GM04504 (cell line): Measurements from ENCODE around the gene PREB.

Experiments
- DNase-seq: peaks from one replicate; pipeline ENCODE4 v3.0.0-alpha.2; 2012; ENCODE audit warnings: low read depth

The PREB gene

DNA sequence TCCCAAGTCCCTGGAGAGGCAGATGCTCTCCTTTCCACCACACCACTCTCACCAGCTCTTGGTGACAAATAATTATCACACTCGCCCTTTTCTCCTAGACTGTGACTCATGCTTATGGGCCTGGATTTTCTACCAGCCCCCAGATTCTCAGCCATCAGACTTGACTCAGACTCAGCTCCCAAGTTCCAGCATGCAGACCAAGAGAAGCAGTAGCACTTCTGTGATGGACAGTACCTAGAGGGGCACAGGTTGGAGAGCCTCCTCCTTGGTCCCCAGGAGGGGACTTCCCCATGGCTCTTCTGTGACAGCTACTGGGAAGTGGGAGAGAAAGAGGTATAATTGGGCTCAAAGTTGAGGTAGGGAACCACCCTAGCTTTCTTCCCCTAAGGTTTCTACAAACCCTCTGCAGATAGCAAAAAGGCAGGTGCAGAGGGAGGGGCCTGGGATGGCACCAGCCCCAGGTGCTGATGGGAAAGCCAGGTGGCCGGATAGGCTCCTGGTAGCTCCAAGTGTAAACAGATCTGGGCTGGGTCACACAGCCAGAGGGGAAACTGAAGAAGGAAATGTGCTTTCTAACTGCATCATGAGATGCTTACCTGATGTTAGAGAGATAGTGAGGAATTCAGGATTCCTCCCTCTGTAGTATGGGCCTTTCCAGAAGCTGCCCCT, 18.5 kb upstream of the PREB start:
- no peak for DNase-seq

- DNase-seq = no peak
Measured at GRCh38 chr2:27152102-27152795, 17.8 kb upstream of the PREB start.

DNA sequence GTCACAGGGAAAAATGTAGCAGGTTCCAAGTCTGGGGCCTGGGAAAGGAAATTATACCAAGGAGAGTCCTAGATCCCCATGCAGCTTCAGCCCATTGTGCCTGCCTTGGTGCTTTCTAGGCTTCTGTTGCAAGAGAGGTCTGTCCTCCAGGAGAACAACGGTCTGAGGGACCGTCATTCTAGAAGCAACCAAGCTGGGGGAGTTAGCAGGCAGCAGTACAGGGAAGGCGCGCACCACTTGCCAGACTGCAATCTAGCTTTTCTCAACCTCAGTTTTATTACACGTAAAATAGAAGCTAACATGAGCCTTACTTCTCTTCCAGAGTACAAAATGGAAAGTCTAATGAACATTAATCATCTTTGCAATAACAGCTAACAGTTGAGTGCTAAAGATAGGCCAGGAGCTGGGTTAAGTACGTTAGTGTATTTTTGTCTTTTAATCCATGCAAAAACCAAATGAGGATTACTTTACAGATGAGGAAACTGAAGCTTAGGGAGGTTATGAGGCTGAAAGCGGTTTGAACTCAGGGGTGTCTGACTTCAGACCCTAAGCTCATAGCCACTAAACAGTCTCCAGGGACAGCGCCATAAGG, 16.3 kb upstream of the PREB start:
- no peak for DNase-seq

DNA sequence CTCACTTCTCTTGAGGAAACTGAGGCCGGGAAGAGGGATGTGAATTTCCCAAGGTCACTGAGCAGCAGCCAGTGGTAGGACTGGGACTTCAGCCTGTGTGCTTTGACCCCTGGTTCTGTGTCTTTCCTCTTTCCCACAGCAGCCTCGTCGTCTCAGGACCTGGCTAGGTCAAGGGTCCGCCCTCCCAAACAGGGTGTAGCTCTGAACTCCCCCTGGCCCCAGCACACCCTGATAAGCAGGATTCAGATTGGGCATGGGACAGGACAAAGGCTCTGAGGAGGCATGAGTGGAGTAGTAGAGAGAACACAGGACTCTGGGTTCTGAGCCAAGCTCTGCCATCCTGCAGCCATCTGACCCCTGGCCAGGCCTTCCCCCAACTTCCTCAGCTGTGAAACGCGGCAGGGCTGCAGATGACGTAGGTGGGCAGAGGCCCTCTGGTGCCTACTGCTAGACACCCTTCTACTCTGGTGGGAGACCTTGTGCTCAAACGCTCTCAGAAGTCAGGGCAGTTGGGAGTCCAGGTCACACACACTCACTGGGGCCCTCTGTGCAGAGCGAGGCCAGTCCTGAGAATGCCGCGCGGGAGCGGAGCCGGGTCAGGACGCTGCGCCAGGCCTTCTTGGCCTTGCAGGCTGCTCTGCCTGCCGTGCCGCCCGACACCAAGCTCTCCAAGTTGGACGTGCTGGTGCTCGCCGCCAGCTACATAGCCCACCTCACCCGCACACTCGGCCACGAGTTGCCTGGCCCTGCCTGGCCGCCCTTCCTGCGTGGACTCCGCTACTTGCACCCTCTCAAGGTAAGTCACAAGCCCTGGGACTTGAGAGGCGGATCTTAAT, 15.4 kb upstream of the PREB start:
- no peak for DNase-seq

- no peak for DNase-seq
Measured at GRCh38 chr2:27148801-27149439, 14.5 kb upstream of the PREB start, which contains the start of gene TCF23. TCF23 (plus strand) TSS chr2:27149004; CDS start chr2:27149134, 130 bp downstream.

DNA sequence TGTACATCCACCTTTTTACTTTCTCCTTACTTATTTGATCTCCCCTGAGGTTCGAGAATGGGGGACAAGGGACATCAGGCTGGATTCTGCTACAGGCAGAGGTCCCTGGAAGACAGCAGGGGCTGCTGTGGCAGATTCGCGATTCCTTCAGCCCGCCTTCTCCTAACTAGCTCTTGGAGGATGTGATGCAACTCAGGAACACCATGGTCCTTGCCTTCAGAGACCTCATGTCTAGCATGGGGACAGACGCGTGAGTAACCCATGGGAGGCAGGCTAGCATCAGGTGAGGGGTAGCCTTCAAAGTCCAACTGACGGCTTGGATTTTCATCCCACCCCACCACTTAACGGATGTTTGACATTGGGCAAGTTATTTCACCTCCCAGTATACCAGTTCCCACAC, 13.5 kb upstream of the PREB start:
- no peak for DNase-seq

DNA sequence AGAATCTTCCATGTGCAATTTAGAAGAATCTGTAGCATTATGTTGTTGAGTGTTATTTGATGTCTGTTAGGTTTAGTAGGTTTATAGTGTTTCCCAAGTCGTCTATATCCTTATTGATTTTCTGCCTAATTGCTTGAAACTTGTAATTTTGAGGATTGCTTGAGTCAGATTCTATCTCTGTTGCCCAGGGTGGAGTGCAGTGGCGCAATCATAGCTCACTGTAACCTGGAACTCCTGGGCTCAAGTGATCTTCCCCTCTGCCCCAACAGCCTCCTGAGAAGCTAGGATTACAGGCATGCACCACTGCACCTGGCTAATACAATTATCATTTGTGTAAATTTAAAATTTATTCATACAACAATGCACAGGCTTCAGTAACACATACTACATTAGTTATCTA, 11.2 kb upstream of the PREB start:
- DNase-seq = no peak

GRCh38 chr2:27143285-27143684, 8.8 kb upstream of the PREB start:
- DNase-seq = no peak

GRCh38 chr2:27139310-27139709, 4.9 kb upstream of the PREB start, which contains the start of gene PRR30:
PRR30 (minus strand) TSS chr2:27139410; CDS start chr2:27138329, 1,081 bp downstream.
- DNase-seq = no peak

DNA sequence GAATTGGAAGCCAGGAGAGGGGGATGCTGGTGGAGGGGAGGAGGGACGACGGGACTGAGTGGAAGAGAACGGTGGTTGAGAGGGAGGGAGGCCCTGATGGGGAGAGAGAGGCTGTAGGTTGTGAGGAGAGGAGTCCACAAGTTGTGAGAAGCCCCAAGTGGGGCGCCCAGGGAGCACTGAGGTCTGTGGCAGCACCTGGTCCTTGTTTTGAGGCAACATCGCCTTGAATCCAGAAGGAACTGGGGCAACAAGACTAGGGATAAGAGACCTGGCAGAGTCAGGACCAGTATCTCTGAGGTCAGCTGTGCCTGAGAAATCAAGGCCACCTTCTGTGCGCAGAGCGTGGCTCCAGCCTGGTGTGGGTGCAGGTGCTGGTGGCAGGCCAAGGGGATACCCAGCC, 3.7 kb upstream of the PREB start:
- DNase-seq = no peak

GRCh38 chr2:27137322-27137935, 3.0 kb upstream of the PREB start:
- no peak for DNase-seq

GRCh38 chr2:27136751-27137150, 2.3 kb upstream of the PREB start:
- no peak for DNase-seq

DNA sequence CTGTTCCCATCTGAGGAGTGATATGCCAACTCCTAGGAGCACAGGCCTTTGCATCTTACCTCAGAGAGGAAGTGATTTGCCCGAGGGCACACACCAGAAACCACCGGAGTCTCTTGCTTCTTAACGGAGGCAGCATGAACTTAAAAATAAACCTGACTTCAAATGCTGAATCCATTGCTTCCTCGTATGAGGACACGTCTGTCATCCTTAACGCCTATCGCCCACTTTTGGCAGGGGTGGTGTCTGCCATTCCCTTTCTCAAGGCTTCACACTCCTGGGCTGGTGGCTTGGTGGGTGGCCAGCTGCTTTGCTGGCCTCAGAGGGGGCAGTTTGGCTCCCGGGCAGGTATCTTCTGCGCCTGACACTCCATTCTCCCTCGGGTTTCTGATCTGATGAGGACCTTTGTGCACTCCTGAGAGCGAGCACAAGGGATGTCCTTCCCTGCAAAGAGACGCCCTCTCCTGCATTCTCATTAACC, 1.1 kb upstream of the PREB start:
- DNase-seq = no peak

GRCh38 chr2:27134781-27135477, 493 bp upstream of the PREB start:
- DNase-seq = no peak

DNA sequence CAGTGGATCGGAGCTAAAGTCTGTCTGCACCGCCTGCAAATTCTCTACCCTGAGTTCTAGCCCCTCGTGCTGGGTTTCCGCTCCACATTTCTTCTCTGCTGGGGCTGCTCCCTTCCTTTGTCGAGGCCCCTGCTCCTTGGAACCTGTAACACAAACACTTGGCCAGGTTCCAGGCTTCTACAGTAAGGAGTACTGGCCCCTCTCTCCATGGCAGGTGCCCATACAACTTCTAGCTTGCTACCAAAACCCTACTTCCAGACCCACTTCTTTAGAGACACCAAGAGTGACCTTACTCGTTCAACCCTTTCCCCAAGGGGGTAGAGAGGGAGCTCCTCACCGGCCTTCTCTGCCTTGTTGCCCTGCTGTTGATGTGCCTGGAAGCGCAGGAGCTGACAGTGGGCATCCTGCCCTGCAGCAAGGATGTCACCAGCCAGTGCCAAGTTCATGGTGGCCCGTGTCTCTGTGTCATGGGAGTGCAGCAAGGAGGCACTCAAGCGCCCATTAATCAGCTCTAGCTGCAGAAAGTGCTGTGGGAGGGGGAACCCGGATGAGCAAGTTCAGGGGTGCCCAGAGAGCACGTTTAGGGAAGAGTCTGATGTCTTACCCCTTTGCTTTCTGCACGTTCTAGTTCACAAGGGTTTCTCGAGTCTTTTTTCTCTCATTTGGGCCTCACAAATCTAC, 1.1 kb downstream of the PREB start:
- DNase-seq = no peak

DNA sequence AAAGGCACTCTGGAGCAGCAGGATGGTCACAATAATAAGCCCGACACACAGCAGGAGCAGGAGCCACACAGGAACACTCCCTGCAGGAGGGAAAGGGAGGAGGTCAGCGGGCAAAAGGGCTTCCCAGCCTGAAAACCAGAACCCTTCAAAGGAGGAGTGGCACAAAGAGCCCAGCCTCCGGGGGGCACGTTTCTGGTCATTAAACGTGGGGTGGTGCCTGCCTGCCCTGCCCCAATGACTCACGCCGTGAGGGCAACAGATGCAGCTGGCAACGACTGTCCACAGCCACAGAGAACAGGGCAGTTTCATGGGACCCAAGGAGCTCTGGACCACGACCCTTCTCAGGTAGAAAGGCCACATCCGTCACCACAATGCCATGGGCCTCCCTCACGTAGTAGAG, 3.0 kb downstream of the PREB start:
- DNase-seq = no peak

- DNase-seq = no peak
Measured at GRCh38 chr2:27130396-27130795, 4.0 kb downstream of the PREB start.

- DNase-seq = no peak
Measured at GRCh38 chr2:27128668-27129571, 5.5 kb downstream of the PREB start.
